Endothelial cell of umbilical vein (primary cell): ENCODE results near the gene DLGAP1. TPM values are rescaled to one million over a fixed set of nuclear protein-coding genes. Genes with fewer than 3 reads are reported as not detected.

Experiments
- BruUV-seq: library from RNA; stranded (reverse); fragments of 400-500 nt; replicated peaks from 2 replicates; lab custom pipeline; 2021; lab: Mats Ljungman, UMichigan
- CTCF ChIA-PET: fragments of 300-600, 350-600 bp; sonication (Branson Sonifier 250); formaldehyde crosslinking; loops from one replicate; lab custom pipeline; 2021; ENCODE audit warnings: antibody characterized with exemption, inconsistent platforms; lab: Charles Lee
- POLR2A ChIA-PET: fragments of 300-600, 350-600 bp; sonication (Branson Sonifier 250); formaldehyde crosslinking; loops from one replicate; lab custom pipeline; 2021; ENCODE audit warnings: antibody characterized with exemption, inconsistent platforms; lab: Charles Lee
- DNase-seq: peaks from one replicate; pipeline ENCODE4 v3.0.0-alpha.2; 2011; ENCODE audit warnings: low read depth, low spot score
- FAIRE-seq: peaks from 2 replicates; lab custom pipeline; 2011; peaks lifted over from hg19 to GRCh38; lab: Jason Lieb, UNC
- H2AFZ ChIP-seq: 2 replicates; pipeline ENCODE4 v1.6.0; 2012; ENCODE audit warnings: low read depth, low read length, control low read depth, inconsistent platforms
- H3K27ac ChIP-seq: 2 replicates; pipeline ENCODE4 v1.5.1; 2011; ENCODE audit warnings: low read depth, mild to moderate bottlenecking, control low read depth, low read length, moderate library complexity; ENCODE audit not compliant: insufficient read depth
- H3K27me3 ChIP-seq, 2 experiments: 2 replicates each; pipeline versions ENCODE4 v1.6.0 to v1.6.1; 2011; ENCODE audit warnings: low read length in 2 of 2, mixed read lengths in 1 of 2; ENCODE audit not compliant: control insufficient read depth in 2 of 2, insufficient read depth in 2 of 2
- H3K36me3 ChIP-seq, 2 experiments: 2 replicates in 1 of 2; 3 replicates in 1 of 2; pipeline ENCODE4 v1.5.1; 2011; ENCODE audit warnings: low read length in 2 of 2, mild to moderate bottlenecking in 1 of 2, moderate library complexity in 1 of 2; ENCODE audit not compliant: control insufficient read depth in 2 of 2, insufficient read depth in 2 of 2; ENCODE audit errors: extremely low read depth in 1 of 2
- H3K4me1 ChIP-seq: 3 replicates; pipeline ENCODE4 v1.5.1; 2011; ENCODE audit warnings: mild to moderate bottlenecking, low read length; ENCODE audit not compliant: control insufficient read depth, insufficient read depth; ENCODE audit errors: extremely low read depth
- H3K4me2 ChIP-seq: 2 replicates; pipeline ENCODE4 v1.6.1; 2011; ENCODE audit warnings: low read length, control low read depth, mixed read lengths; ENCODE audit not compliant: insufficient read depth
- H3K4me3 ChIP-seq, 3 experiments: fragments of 200-600 bp in 1 of 3; sonication (generic), shearing (Covaris generic) in 1 of 3; replicated peaks in 1 of 3; 2 replicates each; pipeline ENCODE4 v1.5.1; 2011 to 2016; ENCODE audit warnings: control low read depth in 3 of 3, low read length in 3 of 3, mild to moderate bottlenecking in 2 of 3, inconsistent platforms in 1 of 3, low read depth in 1 of 3, moderate library complexity in 1 of 3; ENCODE audit not compliant: insufficient read depth in 1 of 3
- H3K79me2 ChIP-seq: 2 replicates; pipeline ENCODE4 v1.6.0; 2012; ENCODE audit warnings: low read length, inconsistent platforms; ENCODE audit not compliant: control insufficient read depth, insufficient read depth
- H3K9ac ChIP-seq: replicated peaks from 2 replicates; pipeline ENCODE3; 2011; ENCODE audit warnings: low read length, control low read depth; ENCODE audit not compliant: insufficient read depth; ENCODE audit errors: extremely low read depth
- H3K9me1 ChIP-seq: replicated peaks from 3 replicates; pipeline ENCODE4 v1.6.0; 2011; ENCODE audit warnings: mild to moderate bottlenecking, low read length; ENCODE audit not compliant: control insufficient read depth, insufficient read depth; ENCODE audit errors: extremely low read depth
- H3K9me3 ChIP-seq: replicated peaks from 2 replicates; pipeline ENCODE4 v1.5.1; 2012; ENCODE audit warnings: low read length, inconsistent platforms; ENCODE audit not compliant: control insufficient read depth, insufficient read depth
- H4K20me1 ChIP-seq: replicated peaks from 2 replicates; pipeline ENCODE3; 2011; ENCODE audit warnings: mild to moderate bottlenecking, low read length; ENCODE audit not compliant: control insufficient read depth, insufficient read depth; ENCODE audit errors: extremely low read depth
- CTCF ChIP-seq, 2 donors: IDR thresholded peaks; 1 replicate in 1 of 2; 2 replicates in 1 of 2; pipeline ENCODE4 v1.5.1; 2011; ENCODE audit warnings: low read length in 2 of 2, mild to moderate bottlenecking in 2 of 2, moderate library complexity in 2 of 2, control low read depth in 1 of 2, inconsistent platforms in 1 of 2, low read depth in 1 of 2; ENCODE audit not compliant: insufficient read depth in 1 of 2; ENCODE audit errors: extremely low read depth in 1 of 2
- EZH2 ChIP-seq: IDR thresholded peaks from 2 replicates; pipeline ENCODE4 v1.6.1; 2012; ENCODE audit warnings: borderline replicate concordance, low read depth, mild to moderate bottlenecking, moderate library complexity, low read length, inconsistent platforms; ENCODE audit not compliant: severe bottlenecking
- FOS ChIP-seq: IDR thresholded peaks from 2 replicates; pipeline ENCODE4 v1.6.1; 2011; ENCODE audit warnings: mild to moderate bottlenecking, low read length, moderate library complexity, borderline replicate concordance; ENCODE audit not compliant: insufficient read depth
- GATA2 ChIP-seq: IDR thresholded peaks from 2 replicates; pipeline ENCODE4 v1.7.0; 2011; ENCODE audit warnings: low read depth, mild to moderate bottlenecking, moderate library complexity, mixed read lengths, low read length; ENCODE audit not compliant: insufficient read length, insufficient read depth
- JUN ChIP-seq: IDR thresholded peaks from 2 replicates; pipeline ENCODE4 v1.6.1; 2011; ENCODE audit warnings: borderline replicate concordance, low read depth; ENCODE audit not compliant: insufficient read length, insufficient read depth
- MAX ChIP-seq: IDR thresholded peaks from 2 replicates; pipeline ENCODE4 v1.6.1; 2011; ENCODE audit not compliant: insufficient read depth, insufficient read length
- MYC ChIP-seq: IDR thresholded peaks from one replicate; pipeline ENCODE4 v1.6.1; 2011; ENCODE audit warnings: mild to moderate bottlenecking, low read depth, low read length
- POLR2A ChIP-seq: IDR thresholded peaks from 2 replicates; pipeline ENCODE4 v1.6.1; 2012; ENCODE audit warnings: low read depth, mild to moderate bottlenecking, control low read depth, low read length
- POLR2AphosphoS5 ChIP-seq: IDR thresholded peaks from 2 replicates; pipeline ENCODE4 v1.6.1; 2012; ENCODE audit warnings: low read depth, mild to moderate bottlenecking, control low read depth, low read length, moderate library complexity; ENCODE audit not compliant: insufficient read depth
- dilution Hi-C: fragments of 300-500 bp; cut with MboI; formaldehyde crosslinking; loops from one replicate; pipeline ENCODE4 v1.15.0; 2019; ENCODE audit warnings: low sequenced_read_pairs; ENCODE audit not compliant: extremely low pct_ligation_motif_present
- intact Hi-C: fragments of 100-400 bp; cut with micrococcal nuclease; formaldehyde crosslinking; loops from one replicate; pipeline ENCODE4 v1.10.0; 2022
- polyA plus RNA-seq, 4 experiments: library from polyadenylated mRNA; depleted of rRNA in 3 of 4; stranded (reverse) in 3 of 4; unstranded in 1 of 4; fragments of >200 nt; gene quantifications; 2 replicates each; pipeline versions ENCODE4 v1.2.1 to v1.2.3, GENCODE V29; 2011 to 2012; ENCODE audit warnings: missing spikeins in 1 of 4
- total RNA-seq: library from RNA; stranded (reverse); gene quantifications from 2 replicates; pipeline ENCODE4 v1.2.3, GENCODE V29; 2021

Gene DLGAP1
- total and polyA plus RNA-seq, 2 donors (not counting 3 experiments of a cell fraction or from before 2014, with no cell fraction given): 0.04 TPM; not detected in 1

GRCh38 chr18:4144201-4144600 is 310.9 kb downstream of the DLGAP1 start:
- H3K36me3 ChIP-seq: no peaks in the 10 kb centered on the region
- no peaks in the 10 kb centered on the region for H3K79me2 ChIP-seq
- no peaks in the 10 kb centered on the region for H3K9me1 ChIP-seq
- POLR2A ChIA-PET: no interaction called here
- CTCF ChIA-PET: no interaction called here
- no peak for TF ChIP-seq GATA2
- TF ChIP-seq MYC: no peak
- TF ChIP-seq MAX: no peak
- TF ChIP-seq POLR2A: no peak
- TF ChIP-seq JUN: no peak
- no peak for TF ChIP-seq FOS
- TF ChIP-seq CTCF (IDR thresholded peaks at IDR 0.05; ENCODE audit: extremely low read depth in 1 of 2, insufficient read depth in 1 of 2, low read depth in 1 of 2, low read length in 2 of 2): no peak
- no peak for TF ChIP-seq EZH2
- no peak for TF ChIP-seq POLR2AphosphoS5
- H3K27me3 ChIP-seq: no peaks in the 10 kb centered on the region
- dilution Hi-C loops (no loop called here), intact Hi-C loops (no loop called here)
- H3K4me3 ChIP-seq: no peak overlapping the region
- H3K9ac ChIP-seq: no peak overlapping the region
- H3K9me3 ChIP-seq: peaks cover 2% of the 10 kb centered on the region
- H3K4me2 ChIP-seq: no peak overlapping the region
- BruUV-seq: no TSS peak
- no peak overlapping the region for H3K27ac ChIP-seq
- FAIRE-seq (no peak), DNase-seq (no peak)
- no peaks in the 10 kb centered on the region for H4K20me1 ChIP-seq
- H3K4me1 ChIP-seq: no peaks in the 10 kb centered on the region
- H2AFZ ChIP-seq: no peak overlapping the region
